ENCODE results near the gene NUP153.
"Not testable (repeated sequence)": the region's sequence is repeated elsewhere in the genome, so short reads cannot be mapped to it uniquely, and the experiment has no call there.

The NUP153 gene

GRCh38 chr6:17710331-17710730 is 3.6 kb upstream of the NUP153 start:
- WGBS, 2 experiments (ENCODE audit: insufficient coverage in 2 of 2) = 83% methylated on average over 1 of the region's 3 CpGs; no CpG with 5 or more reads in 1 of the 2 experiments
- peaks cover 18% of the 10 kb centered on the region for H3K4me1 ChIP-seq (ENCODE audit: control insufficient read depth, insufficient read depth, low read length, poor library complexity, severe bottlenecking)
- no peaks in the 10 kb centered on the region for H3K9me3 ChIP-seq (ENCODE audit: control insufficient read depth, low read length)
- no peak overlapping the region for H3K4me3 ChIP-seq (ENCODE audit: extremely low read depth, insufficient read depth, low read length, poor library complexity, severe bottlenecking)
- no peak overlapping the region for H3K27ac ChIP-seq (ENCODE audit: low read depth, low read length, severe bottlenecking)
- H3K36me3 ChIP-seq (ENCODE audit: control insufficient read depth, insufficient read depth, low read length) = no peaks in the 10 kb centered on the region

- Histone ChIP-seq H3K27ac (ENCODE audit: low read depth, low read length, severe bottlenecking) (no peak overlapping the region), H3K36me3 (ENCODE audit: control insufficient read depth, insufficient read depth, low read length) (no peaks in the 10 kb centered on the region), H3K9me3 (ENCODE audit: control insufficient read depth, low read length) (no peaks in the 10 kb centered on the region), H3K4me1 (ENCODE audit: control insufficient read depth, insufficient read depth, low read length, poor library complexity, severe bottlenecking) (peaks cover 9% of the 10 kb centered on the region), H3K4me3 (ENCODE audit: extremely low read depth, insufficient read depth, low read length, poor library complexity, severe bottlenecking) (no peak overlapping the region)
- WGBS, 2 experiments (ENCODE audit: insufficient coverage in 2 of 2) = no CpG with 5 or more reads among the region's 2 CpGs
These were observed 2.8 kb upstream of the NUP153 start for GRCh38 chr6:17709476-17709875.

GRCh38 chr6:17708035-17708434 is 1.3 kb upstream of the NUP153 start:
- H3K9me3 ChIP-seq (ENCODE audit: control insufficient read depth, low read length); H3K27ac ChIP-seq (ENCODE audit: low read depth, low read length, severe bottlenecking); H3K4me3 ChIP-seq (ENCODE audit: extremely low read depth, insufficient read depth, low read length, poor library complexity, severe bottlenecking); H3K36me3 ChIP-seq (ENCODE audit: control insufficient read depth, insufficient read depth, low read length): not testable (repeated sequence)
- WGBS, 2 experiments (ENCODE audit: insufficient coverage in 2 of 2) = 89 to 97% methylated on average over 6 to 7 of the region's 12 CpGs
- H3K4me1 ChIP-seq (ENCODE audit: control insufficient read depth, insufficient read depth, low read length, poor library complexity, severe bottlenecking) = peaks cover 10% of the 10 kb centered on the region

DNA sequence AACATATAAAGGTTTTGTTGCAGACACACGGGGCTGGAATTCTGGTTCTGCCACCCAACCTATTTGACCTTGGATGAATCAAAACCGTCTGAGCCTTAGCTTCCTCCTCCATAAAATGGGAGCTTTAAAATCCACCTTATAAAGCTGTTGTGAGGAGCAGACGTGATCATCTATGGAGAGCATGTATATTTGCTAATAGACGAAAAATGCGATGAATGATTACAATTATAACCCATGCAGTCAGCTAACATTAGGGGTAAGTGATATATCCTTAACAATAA is 586 bp upstream of the NUP153 start:
- Histone ChIP-seq H3K4me1 (ENCODE audit: control insufficient read depth, insufficient read depth, low read length, poor library complexity, severe bottlenecking) (peaks cover 6% of the 10 kb centered on the region), H3K9me3 (ENCODE audit: control insufficient read depth, low read length) (no peaks in the 10 kb centered on the region), H3K27ac (ENCODE audit: low read depth, low read length, severe bottlenecking) (no peak overlapping the region), H3K4me3 (ENCODE audit: extremely low read depth, insufficient read depth, low read length, poor library complexity, severe bottlenecking) (peak overlapping the region; percentile 96), H3K36me3 (ENCODE audit: control insufficient read depth, insufficient read depth, low read length) (no peaks in the 10 kb centered on the region)
- WGBS, 2 experiments (ENCODE audit: insufficient coverage in 2 of 2) = 50 to 83% methylated on average over 1 to 2 of the region's 5 CpGs

DNA sequence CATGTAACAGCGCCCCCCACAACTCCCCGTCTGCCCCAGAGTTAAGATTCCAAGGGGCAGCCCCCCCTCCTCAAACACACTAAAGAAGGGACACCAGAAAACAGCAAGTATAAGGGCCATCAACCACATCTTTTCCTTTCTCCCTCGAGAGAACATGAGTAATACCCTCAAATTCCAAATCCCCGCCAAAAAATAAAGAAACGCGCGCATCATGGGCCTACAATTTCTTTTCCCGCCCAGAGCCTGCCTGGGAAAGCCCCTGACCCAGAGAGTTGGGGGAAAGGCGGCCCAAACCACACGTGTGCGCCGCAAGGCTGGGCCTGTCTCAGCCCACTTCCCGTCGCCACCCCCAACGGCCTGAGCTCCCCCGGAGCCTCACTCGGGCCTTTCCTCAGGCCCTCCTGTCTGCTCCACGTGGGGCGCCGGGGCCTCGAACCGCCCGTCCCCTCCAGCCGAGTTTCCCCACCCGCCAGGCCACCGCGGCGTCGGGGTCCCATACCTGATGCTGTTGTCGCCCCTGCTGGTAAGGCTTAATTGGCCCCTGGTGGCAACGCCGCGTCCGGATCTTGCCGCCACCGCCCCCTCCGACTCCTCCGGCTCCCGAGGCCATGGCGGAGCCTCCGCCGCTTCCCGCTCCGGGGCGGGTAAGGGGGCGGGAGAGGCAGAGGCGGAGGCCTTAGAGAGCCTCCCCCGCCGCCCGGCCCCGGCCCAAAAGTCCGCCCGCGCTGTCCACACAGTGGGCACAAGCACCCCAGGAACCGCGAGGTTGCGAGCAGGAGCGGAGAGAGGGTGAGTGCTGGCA is 746 bp downstream of the NUP153 start:
- Histone ChIP-seq H3K4me1 (ENCODE audit: control insufficient read depth, insufficient read depth, low read length, poor library complexity, severe bottlenecking) (peaks cover 9% of the 10 kb centered on the region), H3K9me3 (ENCODE audit: control insufficient read depth, low read length) (no peaks in the 10 kb centered on the region), H3K4me3 (ENCODE audit: extremely low read depth, insufficient read depth, low read length, poor library complexity, severe bottlenecking) (peak overlapping the region; percentile 96), H3K36me3 (ENCODE audit: control insufficient read depth, insufficient read depth, low read length) (no peaks in the 10 kb centered on the region), H3K27ac (ENCODE audit: low read depth, low read length, severe bottlenecking) (peak overlapping the region; percentile 99)
- 0 to 1% methylated on average over 24 to 40 of the region's 58 CpGs for WGBS, 2 experiments (ENCODE audit: insufficient coverage in 2 of 2)

GRCh38 chr6:17705428-17705777 is 1.3 kb downstream of the NUP153 start:
- peak overlapping the region; percentile 96 for H3K4me3 ChIP-seq (ENCODE audit: extremely low read depth, insufficient read depth, low read length, poor library complexity, severe bottlenecking)
- H3K9me3 ChIP-seq (ENCODE audit: control insufficient read depth, low read length) = no peaks in the 10 kb centered on the region
- 0% methylated on average over 3 of the region's 10 CpGs; no CpG with 5 or more reads in 1 of the 2 experiments for WGBS, 2 experiments (ENCODE audit: insufficient coverage in 2 of 2)
- H3K4me1 ChIP-seq (ENCODE audit: control insufficient read depth, insufficient read depth, low read length, poor library complexity, severe bottlenecking) = peaks cover 9% of the 10 kb centered on the region
- H3K36me3 ChIP-seq (ENCODE audit: control insufficient read depth, insufficient read depth, low read length) = no peaks in the 10 kb centered on the region
- peak overlapping the region; percentile 99 for H3K27ac ChIP-seq (ENCODE audit: low read depth, low read length, severe bottlenecking)

GRCh38 chr6:17703256-17703694 is 3.5 kb downstream of the NUP153 start:
- Histone ChIP-seq H3K4me1 (ENCODE audit: control insufficient read depth, insufficient read depth, low read length, poor library complexity, severe bottlenecking) (peaks cover 9% of the 10 kb centered on the region), H3K4me3 (ENCODE audit: extremely low read depth, insufficient read depth, low read length, poor library complexity, severe bottlenecking) (no peak overlapping the region), H3K27ac (ENCODE audit: low read depth, low read length, severe bottlenecking) (peak overlapping the region; percentile 29), H3K9me3 (ENCODE audit: control insufficient read depth, low read length) (no peaks in the 10 kb centered on the region), H3K36me3 (ENCODE audit: control insufficient read depth, insufficient read depth, low read length) (peaks cover 8% of the 10 kb centered on the region)
- 100% methylated on average over 1 of the region's 1 CpG for WGBS, 2 experiments (ENCODE audit: insufficient coverage in 2 of 2)

DNA sequence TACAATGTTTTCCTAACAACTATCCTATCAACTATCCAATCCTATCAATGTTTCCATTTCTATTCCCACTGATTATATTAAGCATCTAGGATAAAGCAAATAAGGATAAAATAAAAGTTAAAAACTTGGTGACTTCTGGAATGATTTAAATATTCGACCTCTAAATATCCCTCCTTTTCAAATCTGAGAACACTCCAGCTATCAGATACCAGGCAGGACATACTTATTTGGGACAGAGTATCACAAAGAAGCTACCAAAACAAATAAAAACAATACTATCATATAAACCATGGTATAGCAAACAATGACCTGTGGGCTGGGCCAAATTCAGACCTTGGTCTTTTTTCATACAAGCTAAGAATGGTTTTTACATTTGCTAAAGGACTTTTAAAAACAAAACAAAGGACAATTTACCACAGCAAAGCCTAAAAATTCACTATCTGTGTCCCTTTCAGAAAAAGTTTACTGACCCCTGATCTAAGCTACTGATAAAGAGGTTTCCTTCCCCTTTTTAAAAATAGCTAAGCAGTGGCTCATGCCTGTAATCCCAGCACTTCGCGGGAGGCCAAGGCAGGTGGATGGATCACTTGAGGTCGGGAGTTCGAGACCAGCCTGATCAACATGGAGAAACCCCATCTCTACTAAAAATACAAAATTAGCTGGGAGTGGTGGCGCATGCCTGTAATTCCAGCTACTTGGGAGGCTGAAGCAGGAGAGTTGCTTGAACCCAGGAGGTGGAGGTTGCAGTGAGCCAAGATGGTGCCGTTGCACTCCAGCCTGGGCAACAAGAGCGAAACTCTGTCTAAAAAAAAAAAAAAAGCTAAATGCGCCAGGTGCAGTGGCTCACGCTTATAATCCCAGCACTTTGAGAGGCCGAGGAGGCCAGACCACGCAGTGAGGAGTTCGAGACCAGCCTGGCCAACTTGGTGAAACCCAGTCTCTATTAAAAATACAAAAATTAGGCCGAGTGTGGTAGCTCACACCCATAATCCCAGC is 6.0 kb downstream of the NUP153 start:
- peaks cover 18% of the 10 kb centered on the region for H3K36me3 ChIP-seq (ENCODE audit: control insufficient read depth, insufficient read depth, low read length)
- H3K27ac ChIP-seq (ENCODE audit: low read depth, low read length, severe bottlenecking) = no peak overlapping the region
- H3K4me1 ChIP-seq (ENCODE audit: control insufficient read depth, insufficient read depth, low read length, poor library complexity, severe bottlenecking) = peaks cover 9% of the 10 kb centered on the region
- no peaks in the 10 kb centered on the region for H3K9me3 ChIP-seq (ENCODE audit: control insufficient read depth, low read length)
- WGBS, 2 experiments (ENCODE audit: insufficient coverage in 2 of 2) = 94 to 95% methylated on average over 10 to 11 of the region's 14 CpGs
- H3K4me3 ChIP-seq (ENCODE audit: extremely low read depth, insufficient read depth, low read length, poor library complexity, severe bottlenecking) = no peak overlapping the region

GRCh38 chr6:17691925-17692538 is 14.7 kb downstream of the NUP153 start:
- Histone ChIP-seq H3K4me3 (ENCODE audit: extremely low read depth, insufficient read depth, low read length, poor library complexity, severe bottlenecking) (no peak overlapping the region), H3K36me3 (ENCODE audit: control insufficient read depth, insufficient read depth, low read length) (peaks cover 30% of the 10 kb centered on the region), H3K27ac (ENCODE audit: low read depth, low read length, severe bottlenecking) (no peak overlapping the region), H3K4me1 (ENCODE audit: control insufficient read depth, insufficient read depth, low read length, poor library complexity, severe bottlenecking) (no peaks in the 10 kb centered on the region), H3K9me3 (ENCODE audit: control insufficient read depth, low read length) (no peaks in the 10 kb centered on the region)
- WGBS, 2 experiments (ENCODE audit: insufficient coverage in 2 of 2) = 100% methylated on average over 1 of the region's 4 CpGs; no CpG with 5 or more reads in 1 of the 2 experiments

- 92 to 94% methylated on average over 2 of the region's 2 CpGs for WGBS, 2 experiments (ENCODE audit: insufficient coverage in 2 of 2)
- H3K4me3 ChIP-seq (ENCODE audit: extremely low read depth, insufficient read depth, low read length, poor library complexity, severe bottlenecking) = no peak overlapping the region
These were observed 18.2 kb downstream of the NUP153 start for GRCh38 chr6:17688481-17688880.

More at GRCh38 chr6:17688481-17688880, 18.2 kb downstream of the NUP153 start:
- peaks cover 49% of the 10 kb centered on the region for H3K36me3 ChIP-seq (ENCODE audit: control insufficient read depth, insufficient read depth, low read length)
- no peaks in the 10 kb centered on the region for H3K9me3 ChIP-seq (ENCODE audit: control insufficient read depth, low read length)
- H3K27ac ChIP-seq (ENCODE audit: low read depth, low read length, severe bottlenecking) = no peak overlapping the region
- no peaks in the 10 kb centered on the region for H3K4me1 ChIP-seq (ENCODE audit: control insufficient read depth, insufficient read depth, low read length, poor library complexity, severe bottlenecking)
